Cardiac fibroblast (primary cell): ENCODE data around the gene CCNG2.

ENCODE experiments used
- DNase-seq, 2 donors: peaks; one replicate each; pipeline versions ENCODE4 v3.0.0 to v3.0.0-alpha.2; 2010; ENCODE audit warnings: low read depth in 2 of 2
- H3K4me3 ChIP-seq, 2 donors: replicated peaks in 1 of 2; 1 replicate in 1 of 2; 2 replicates in 1 of 2; pipeline ENCODE4 v1.5.1; 2011; ENCODE audit warnings: low read depth in 2 of 2, low read length in 2 of 2, mild to moderate bottlenecking in 2 of 2, moderate library complexity in 1 of 2
- CTCF ChIP-seq: IDR thresholded peaks from one replicate; pipeline ENCODE4 v1.5.1; 2011; ENCODE audit warnings: low read depth, mild to moderate bottlenecking, low read length, inconsistent platforms

The CCNG2 gene

GRCh38 chr4:77122656-77123055 is 34.4 kb upstream of the CCNG2 start:
- no peak for DNase-seq
- no peak overlapping the region for H3K4me3 ChIP-seq
- TF ChIP-seq CTCF = no peak

- TF ChIP-seq CTCF = no peak
- no peak overlapping the region for H3K4me3 ChIP-seq
- DNase-seq = no peak
These were observed 33.6 kb upstream of the CCNG2 start for GRCh38 chr4:77123411-77123810.

GRCh38 chr4:77124576-77124975 is 32.4 kb upstream of the CCNG2 start:
- no peak for DNase-seq
- H3K4me3 ChIP-seq = no peak overlapping the region
- no peak for TF ChIP-seq CTCF

- no peak for TF ChIP-seq CTCF
- DNase-seq = no peak
These were observed 31.0 kb upstream of the CCNG2 start for GRCh38 chr4:77125961-77126360.

GRCh38 chr4:77126809-77127208 is 30.2 kb upstream of the CCNG2 start:
- TF ChIP-seq CTCF = no peak
- no peak overlapping the region for H3K4me3 ChIP-seq
- DNase-seq = no peak

More at GRCh38 chr4:77125961-77126360, 31.0 kb upstream of the CCNG2 start:
- H3K4me3 ChIP-seq = no peak overlapping the region

GRCh38 chr4:77127215-77127614 is 29.8 kb upstream of the CCNG2 start:
- DNase-seq = no peak
- TF ChIP-seq CTCF = no peak
- H3K4me3 ChIP-seq = no peak overlapping the region

GRCh38 chr4:77127837-77128621 is 29.0 kb upstream of the CCNG2 start:
- H3K4me3 ChIP-seq = no peak overlapping the region
- TF ChIP-seq CTCF = no peak
- no peak for DNase-seq
